GM23248 (cell line): ENCODE measurements around the gene DYSF. TPM values are rescaled to one million over a fixed set of nuclear protein-coding genes. Genes with fewer than 3 reads are reported as not detected.

Experiments
- DNase-seq: peaks from one replicate; pipeline ENCODE4 v3.0.0-alpha.2; 2015
- H2AFZ ChIP-seq: fragments of 200-600 bp; sonication (generic); 2 replicates; pipeline ENCODE4 v1.6.1; 2016; ENCODE audit warnings: antibody characterized with exemption
- H3F3A ChIP-seq: fragments of 200-600 bp; sonication (generic); 2 replicates; pipeline ENCODE4 v1.6.1; 2016; ENCODE audit warnings: mild to moderate bottlenecking, antibody characterized with exemption, mixed run types; ENCODE audit not compliant: insufficient read depth
- H3K27ac ChIP-seq: fragments of 200-600 bp; sonication (generic); 2 replicates; pipeline ENCODE4 v1.5.1; 2016; ENCODE audit warnings: mild to moderate bottlenecking
- H3K27me3 ChIP-seq: fragments of 200-600 bp; sonication (generic); replicated peaks from 2 replicates; pipeline ENCODE4 v1.6.1; 2016; ENCODE audit warnings: mild to moderate bottlenecking; ENCODE audit not compliant: insufficient read depth
- H3K36me3 ChIP-seq: fragments of 200-600 bp; sonication (generic); 2 replicates; pipeline ENCODE4 v1.6.1; 2016; ENCODE audit warnings: low read depth, mild to moderate bottlenecking
- H3K4me1 ChIP-seq: fragments of 200-600 bp; sonication (generic); 2 replicates; pipeline ENCODE4 v1.6.1; 2016; ENCODE audit warnings: mild to moderate bottlenecking; ENCODE audit not compliant: insufficient read depth
- H3K4me2 ChIP-seq: fragments of 200-600 bp; sonication (generic); one replicate; pipeline ENCODE4 v1.6.1; 2016; ENCODE audit warnings: mild to moderate bottlenecking; ENCODE audit not compliant: unreplicated experiment
- H3K4me3 ChIP-seq: fragments of 200-600 bp; sonication (generic); 2 replicates; pipeline ENCODE4 v1.5.1; 2016; ENCODE audit warnings: mild to moderate bottlenecking
- H3K79me2 ChIP-seq: fragments of 200-600 bp; sonication (generic); 2 replicates; pipeline ENCODE4 v1.6.1; 2016; ENCODE audit warnings: mild to moderate bottlenecking; ENCODE audit not compliant: insufficient read depth
- H3K9ac ChIP-seq: fragments of 200-600 bp; sonication (generic); 2 replicates; pipeline ENCODE4 v1.6.1; 2016; ENCODE audit warnings: mild to moderate bottlenecking
- H3K9me2 ChIP-seq: fragments of 200-600 bp; sonication (generic); 2 replicates; pipeline ENCODE4 v1.6.1; 2016; ENCODE audit warnings: mixed run types, mild to moderate bottlenecking, moderate library complexity; ENCODE audit not compliant: insufficient read depth
- H3K9me3 ChIP-seq: fragments of 200-600 bp; sonication (generic); one replicate; pipeline ENCODE4 v1.6.1; 2017; ENCODE audit warnings: low read depth
- H4K20me1 ChIP-seq: fragments of 200-600 bp; sonication (generic); 2 replicates; pipeline ENCODE4 v1.6.0; 2016; ENCODE audit not compliant: insufficient read depth
- EZH2 ChIP-seq: fragments of 200-600 bp; sonication (generic); IDR thresholded peaks from 2 replicates; pipeline ENCODE4 v1.6.1; 2018; ENCODE audit warnings: antibody characterized with exemption, mild to moderate bottlenecking; ENCODE audit not compliant: insufficient read depth, poor library complexity, severe bottlenecking
- EZH2phosphoT487 ChIP-seq: fragments of 200-600 bp; sonication (generic); IDR thresholded peaks from 2 replicates; pipeline ENCODE4 v1.6.1; 2018; ENCODE audit warnings: antibody characterized with exemption, moderate library complexity, mild to moderate bottlenecking, low read depth; ENCODE audit not compliant: insufficient read depth
- WGBS, 2 experiments: methylation state at CpG; one replicate each; pipeline ENCODE4 v1.1.6; 2015 to 2017; ENCODE audit warnings: low lambda C conversion rate in 2 of 2, low coverage in 1 of 2; ENCODE audit errors: missing lambda C conversion rate in 2 of 2; 5-methylcytosine and 5-hydroxymethylcytosine counted together
- in situ Hi-C: fragments of 300-500 bp; cut with MboI; formaldehyde crosslinking; loops from 2 replicates; pipeline ENCODE4 v1.15.0; 2020
- polyA plus RNA-seq: library from polyadenylated mRNA; unstranded; fragments of >200 nt; fragmentation: Nextera tagmentation; extraction: Ambion mirVana; gene quantifications from 2 replicates; pipeline ENCODE4 v1.2.1, GENCODE V29; 2016
- total RNA-seq: library from RNA; depleted of rRNA; stranded (reverse); fragments of >200 nt; shearing (Covaris generic); gene quantifications from 2 replicates; pipeline ENCODE4 v1.2.3, GENCODE V29; 2014

Gene DYSF
- total and polyA plus RNA-seq, 2 experiments from 2014 or later = 0.25 to 0.54 TPM

DNA sequence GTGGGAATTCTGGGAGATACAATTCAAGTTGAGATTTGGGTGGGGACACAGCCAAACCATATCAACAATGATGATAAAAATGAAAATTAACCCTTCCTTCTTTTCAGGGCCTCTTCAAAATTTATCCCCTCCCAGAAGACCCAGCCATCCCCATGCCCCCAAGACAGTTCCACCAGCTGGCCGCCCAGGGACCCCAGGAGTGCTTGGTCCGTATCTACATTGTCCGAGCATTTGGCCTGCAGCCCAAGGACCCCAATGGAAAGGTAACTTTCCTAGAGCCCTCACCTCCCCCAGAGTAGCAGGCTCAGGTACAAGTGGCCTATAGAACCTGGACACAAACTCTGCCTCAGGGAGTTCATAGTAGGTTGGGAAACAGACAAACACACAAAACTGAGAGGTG lies 205.4 kb downstream of the DYSF start:
- Histone ChIP-seq H3K36me3 (no peaks in the 10 kb centered on the region), H2AFZ (no peak overlapping the region), H3K79me2 (no peaks in the 10 kb centered on the region), H3K4me3 (no peak overlapping the region), H3F3A (no peaks in the 10 kb centered on the region), H3K9me3 (no peaks in the 10 kb centered on the region), H3K27ac (no peak overlapping the region), H3K9me2 (no peaks in the 10 kb centered on the region), H4K20me1 (no peaks in the 10 kb centered on the region), H3K4me1 (no peaks in the 10 kb centered on the region), H3K4me2 (no peak overlapping the region), H3K9ac (no peak overlapping the region), H3K27me3 (no peaks in the 10 kb centered on the region; the same call in 1 of the 2 replicates)
- DNase-seq = no peak
- in situ Hi-C loops = no loop called here
- TF ChIP-seq EZH2phosphoT487 (no peak), EZH2 (no peak)
- 53 to 66% methylated on average over 3 of the region's 3 CpGs for WGBS, 2 experiments

GRCh38 chr2:71659868-71660518 lies 206.6 kb downstream of the DYSF start:
- no peak overlapping the region for H3K9ac ChIP-seq
- no peaks in the 10 kb centered on the region for H4K20me1 ChIP-seq
- H3K9me2 ChIP-seq = no peaks in the 10 kb centered on the region
- no peaks in the 10 kb centered on the region; the same call in 1 of the 2 replicates for H3K27me3 ChIP-seq
- no peaks in the 10 kb centered on the region for H3K36me3 ChIP-seq
- no peaks in the 10 kb centered on the region for H3K79me2 ChIP-seq
- 45 to 50% methylated on average over 5 of the region's 5 CpGs for WGBS, 2 experiments
- no peaks in the 10 kb centered on the region for H3K4me1 ChIP-seq
- no peak for DNase-seq
- in situ Hi-C loops = no loop called here
- H2AFZ ChIP-seq = no peak overlapping the region
- no peak overlapping the region for H3K27ac ChIP-seq
- no peak for TF ChIP-seq EZH2phosphoT487
- no peak for TF ChIP-seq EZH2
- H3F3A ChIP-seq = no peaks in the 10 kb centered on the region
- no peak overlapping the region for H3K4me3 ChIP-seq
- H3K4me2 ChIP-seq = no peak overlapping the region
- no peaks in the 10 kb centered on the region for H3K9me3 ChIP-seq

- Histone ChIP-seq H3K9me2 (no peaks in the 10 kb centered on the region), H3K27me3 (no peaks in the 10 kb centered on the region; the same call in 1 of the 2 replicates), H3K9me3 (no peaks in the 10 kb centered on the region), H4K20me1 (no peaks in the 10 kb centered on the region), H3K36me3 (no peaks in the 10 kb centered on the region), H3K4me1 (no peaks in the 10 kb centered on the region), H3K27ac (no peak overlapping the region), H3K4me2 (no peak overlapping the region), H3K9ac (no peak overlapping the region), H3F3A (no peaks in the 10 kb centered on the region), H3K4me3 (no peak overlapping the region), H3K79me2 (no peaks in the 10 kb centered on the region), H2AFZ (no peak overlapping the region)
- in situ Hi-C loops = no loop called here
- DNase-seq = no peak
- 95 to 97% methylated on average over 2 of the region's 3 CpGs for WGBS, 2 experiments
- TF ChIP-seq EZH2phosphoT487 = no peak
- no peak for TF ChIP-seq EZH2
These were observed 208.4 kb downstream of the DYSF start for GRCh38 chr2:71661782-71662181.

DNA sequence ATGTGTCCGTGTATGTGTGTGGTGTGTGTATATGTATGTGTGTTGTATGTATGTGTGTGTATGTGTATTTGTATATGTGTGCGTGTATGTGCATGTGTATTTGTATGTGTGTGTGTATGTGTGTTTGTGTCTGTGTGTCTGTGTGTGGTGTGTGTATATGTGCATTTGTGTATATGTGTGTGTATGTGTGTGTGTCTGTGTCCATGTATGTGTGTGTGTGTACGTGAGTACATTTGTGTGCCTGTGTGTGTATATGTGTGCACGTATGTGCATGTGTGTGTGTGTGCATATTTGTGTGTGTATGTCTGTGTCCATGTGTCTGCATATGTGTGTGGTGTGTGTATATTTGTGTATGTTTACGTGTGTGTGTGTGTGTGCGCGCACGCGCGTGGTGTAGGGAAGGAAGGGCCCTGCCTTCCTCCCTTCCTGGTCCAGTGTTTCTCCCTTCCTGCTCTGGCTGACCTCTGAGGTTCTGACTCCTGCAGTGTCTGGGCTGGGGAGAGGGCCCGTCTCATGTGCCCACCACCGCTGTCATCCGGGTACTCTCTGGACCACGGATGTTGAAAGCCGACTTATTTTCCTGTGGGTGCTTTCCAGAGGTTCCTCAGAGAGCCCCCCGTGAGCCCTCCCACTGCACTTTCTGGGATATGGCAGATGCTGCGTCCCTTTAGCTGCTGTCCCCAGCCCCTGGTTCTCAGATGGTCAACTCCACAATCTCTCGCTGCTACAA lies 209.5 kb downstream of the DYSF start:
- in situ Hi-C loops = no loop called here
- H3K4me2 ChIP-seq = no peak overlapping the region
- DNase-seq = no peak
- H3K9me3 ChIP-seq = no peaks in the 10 kb centered on the region
- H3K4me3 ChIP-seq = no peak overlapping the region
- WGBS, 2 experiments = 84 to 87% methylated on average over 10 to 18 of the region's 18 CpGs
- H3K4me1 ChIP-seq = no peaks in the 10 kb centered on the region
- no peaks in the 10 kb centered on the region for H3K9me2 ChIP-seq
- H2AFZ ChIP-seq = no peak overlapping the region
- TF ChIP-seq EZH2 (no peak), EZH2phosphoT487 (no peak)
- no peak overlapping the region for H3K27ac ChIP-seq
- H3K9ac ChIP-seq = no peak overlapping the region
- H3K27me3 ChIP-seq = no peaks in the 10 kb centered on the region; the same call in 1 of the 2 replicates
- no peaks in the 10 kb centered on the region for H3F3A ChIP-seq
- no peaks in the 10 kb centered on the region for H3K36me3 ChIP-seq
- H4K20me1 ChIP-seq = no peaks in the 10 kb centered on the region
- no peaks in the 10 kb centered on the region for H3K79me2 ChIP-seq
